Psoas muscle (tissue), 8 donors: ENCODE measurements around the gene DBH. TPM values are rescaled to one million over a fixed set of nuclear protein-coding genes. Genes with fewer than 3 reads are reported as not detected.

Experiments
- ATAC-seq, 4 donors: fragments of 200-7000 bp; cut with Tn5 transposase; one replicate each; pipeline ENCODE4 v1.9.1; 2020; ENCODE audit warnings: moderate library complexity in 3 of 4, mild to moderate bottlenecking in 2 of 4
- DNase-seq, 2 donors: peaks; one replicate each; pipeline ENCODE4 v3.0.0-alpha.2; 2020
- H3K27ac ChIP-seq: fragments of 200-600 bp; one replicate; pipeline ENCODE4 v1.8.0; 2022
- H3K27me3 ChIP-seq, 3 donors: fragments of 200-600 bp in 1 of 3; one replicate each; pipeline versions ENCODE4 v1.6.1 to v1.8.0; 2013 to 2022; ENCODE audit warnings: low read length in 2 of 3, mild to moderate bottlenecking in 2 of 3, moderate library complexity in 1 of 3; ENCODE audit not compliant: insufficient read depth in 3 of 3
- H3K36me3 ChIP-seq, 2 donors: fragments of 200-600 bp in 1 of 2; one replicate each; pipeline versions ENCODE4 v1.6.1 to v1.8.0; 2013 to 2022; ENCODE audit warnings: low read depth in 1 of 2, mild to moderate bottlenecking in 1 of 2, moderate library complexity in 1 of 2; ENCODE audit not compliant: insufficient read depth in 1 of 2
- H3K4me1 ChIP-seq: fragments of 200-600 bp; one replicate; pipeline ENCODE4 v1.8.0; 2022
- H3K4me3 ChIP-seq: fragments of 200-600 bp; one replicate; pipeline ENCODE4 v1.8.0; 2022; ENCODE audit warnings: mild to moderate bottlenecking
- H3K9me3 ChIP-seq: fragments of 200-600 bp; one replicate; pipeline ENCODE4 v1.8.0; 2022
- WGBS, 3 donors: extraction: QIAGEN DNeasy Blood & Tissue Kit; methylation state at CpG; one replicate each; pipeline versions ENCODE4 v1.1.6 to v1.1.7; 2013; 5-methylcytosine and 5-hydroxymethylcytosine counted together
- intact Hi-C, 2 donors: fragments of 100-400 bp; cut with DNase I; formaldehyde crosslinking; loops; one replicate each; pipeline versions ENCODE4 v1.11.0 to v1.14.2; 2022
- polyA plus RNA-seq, 3 donors: library from polyadenylated mRNA; stranded (reverse); fragments of 200-250 nt; gene quantifications; one replicate each; pipeline ENCODE4 v1.2.3, GENCODE V29; 2013
- total RNA-seq, 4 donors: library from RNA; stranded (reverse); fragmentation: NEBNext Ultra II Directional in 2 of 4; extraction: Animal tissue kit (Norgen Biotek cat#: 25700) in 2 of 4; gene quantifications; one replicate each; pipeline versions ENCODE4 v1.2.1 to v1.2.4, GENCODE V29; 2021 to 2023
- TF ChIP-seq, protein P1 (sequence below): fragments of 200-600 bp; IDR thresholded peaks from one replicate; pipeline ENCODE4 v1.8.0; 2022; ENCODE audit warnings: antibody characterized with exemption
- donor health status: healthy with polysubstance abuse.
- donor health status: DM: no; HTN: no; CAD: no; lungs with moderate emphysema.
- donor health status: Bipolar disorder and iron deficiency.
- donor health status: healthy.
- donor health status: DM: yes; HTN: yes; CAD: no.
- donor health status: DM: no; HTN: no; CAD: no.
- donor health status: DM: no; HTN: no; CAD: no.
- donor health status: DM: yes; HTN: yes; CAD: no.

The DBH gene
- total and polyA plus RNA-seq, 7 donors, result 0.01 to 0.30 (median 0.05) TPM; not detected in 3

DNA sequence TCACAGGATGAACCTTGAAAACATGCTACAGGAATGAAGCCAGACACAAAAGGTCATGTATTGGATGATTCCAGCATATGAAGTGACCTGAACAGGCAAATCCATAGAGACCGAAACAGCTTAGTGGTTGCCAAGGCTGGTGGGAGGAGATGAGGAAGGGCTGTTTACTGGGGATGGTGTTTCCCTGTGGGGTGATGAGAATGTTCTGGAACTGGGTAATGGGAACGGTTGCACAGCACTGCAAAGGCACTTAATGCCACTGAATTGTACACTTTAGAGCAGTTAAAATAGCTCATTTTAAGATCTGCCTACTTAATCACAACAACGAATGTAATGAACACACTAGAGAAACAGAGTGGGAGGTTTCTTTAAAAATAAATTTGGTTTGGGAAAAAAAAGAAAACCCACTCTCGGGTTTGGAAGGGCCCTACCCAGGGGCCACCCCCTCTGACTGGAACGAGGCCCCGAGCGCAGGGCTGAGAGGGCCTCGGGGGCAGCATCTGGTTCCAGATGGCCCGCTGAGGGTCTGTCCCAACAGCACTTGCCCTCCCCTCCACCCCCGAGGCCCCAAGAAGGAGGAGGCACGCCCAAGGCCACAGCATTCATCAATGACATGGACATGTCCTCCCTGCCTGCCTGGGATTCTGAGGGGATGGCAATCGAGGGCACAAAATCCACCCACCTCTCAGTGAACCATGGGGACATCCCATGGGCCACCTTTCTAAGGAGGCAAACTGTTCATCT lies 70.3 kb downstream of the DBH start:
- DNase-seq, result peak in 1 of 2 donors; percentile 57

DNA sequence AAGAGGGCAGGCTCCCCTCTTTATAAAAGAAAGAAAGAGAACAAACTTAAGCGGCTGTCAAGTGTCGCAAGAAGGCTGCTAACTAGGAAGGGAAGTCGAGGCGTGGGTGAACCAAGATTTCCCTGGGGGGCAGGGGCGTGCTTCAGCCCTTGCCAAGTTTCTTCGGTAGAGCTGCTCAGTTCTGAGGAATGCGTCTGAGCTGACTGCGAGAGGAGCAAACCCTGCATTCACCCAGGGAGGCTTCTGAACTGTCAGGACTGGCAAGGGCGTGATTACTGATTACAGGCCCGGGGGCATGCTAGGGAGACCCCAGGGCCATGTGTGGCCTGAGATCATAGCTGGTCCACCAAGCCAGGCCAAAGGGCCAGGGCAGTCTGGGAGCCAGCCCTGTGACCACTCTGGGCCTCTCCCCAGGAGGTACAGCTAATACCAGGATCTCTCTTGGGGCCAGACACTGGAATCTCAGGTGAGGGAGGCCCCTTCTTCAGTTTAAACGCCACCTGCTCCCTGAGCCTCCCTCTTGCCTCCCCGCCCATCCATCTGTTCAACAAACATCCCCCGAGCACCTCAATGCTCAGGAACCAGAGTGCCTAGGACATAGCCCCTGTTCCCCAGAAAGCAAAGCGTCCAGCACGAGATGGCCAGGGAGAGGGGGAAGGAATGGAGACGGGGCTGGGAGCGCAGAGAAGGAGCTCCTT lies 71.1 kb downstream of the DBH start:
- Histone ChIP-seq H3K9me3 (no peaks in the 10 kb centered on the region), H3K4me1 (no peaks in the 10 kb centered on the region), H3K4me3 (no peak overlapping the region), H3K27me3 (peaks cover 0 to 28% (median 7%) of the 10 kb centered on the region in 3 donors), H3K36me3 (no peaks in the 10 kb centered on the region), H3K27ac (peak overlapping the region; percentile 30)
- 78 to 82% (median 80%) methylated on average over 17 of the region's 17 CpGs for WGBS, 3 donors
- ATAC-seq, result peak in 3 of 4 donors; percentile 28 to 66 (median 50)
- TF ChIP-seq, protein P1, sequence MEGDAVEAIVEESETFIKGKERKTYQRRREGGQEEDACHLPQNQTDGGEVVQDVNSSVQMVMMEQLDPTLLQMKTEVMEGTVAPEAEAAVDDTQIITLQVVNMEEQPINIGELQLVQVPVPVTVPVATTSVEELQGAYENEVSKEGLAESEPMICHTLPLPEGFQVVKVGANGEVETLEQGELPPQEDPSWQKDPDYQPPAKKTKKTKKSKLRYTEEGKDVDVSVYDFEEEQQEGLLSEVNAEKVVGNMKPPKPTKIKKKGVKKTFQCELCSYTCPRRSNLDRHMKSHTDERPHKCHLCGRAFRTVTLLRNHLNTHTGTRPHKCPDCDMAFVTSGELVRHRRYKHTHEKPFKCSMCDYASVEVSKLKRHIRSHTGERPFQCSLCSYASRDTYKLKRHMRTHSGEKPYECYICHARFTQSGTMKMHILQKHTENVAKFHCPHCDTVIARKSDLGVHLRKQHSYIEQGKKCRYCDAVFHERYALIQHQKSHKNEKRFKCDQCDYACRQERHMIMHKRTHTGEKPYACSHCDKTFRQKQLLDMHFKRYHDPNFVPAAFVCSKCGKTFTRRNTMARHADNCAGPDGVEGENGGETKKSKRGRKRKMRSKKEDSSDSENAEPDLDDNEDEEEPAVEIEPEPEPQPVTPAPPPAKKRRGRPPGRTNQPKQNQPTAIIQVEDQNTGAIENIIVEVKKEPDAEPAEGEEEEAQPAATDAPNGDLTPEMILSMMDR, result no peak
- intact Hi-C loops, result no loop called here
- peak; percentile 51 to 80 for DNase-seq

More for the DNA sequence above, 70.3 kb downstream of the DBH start:
- H3K27ac ChIP-seq, result peak overlapping the region; percentile 23
- no peaks in the 10 kb centered on the region for H3K36me3 ChIP-seq
- no peaks in the 10 kb centered on the region for H3K9me3 ChIP-seq
- intact Hi-C loops, result no loop called here
- WGBS, 3 donors, result 75 to 77% (median 75%) methylated on average over 12 of the region's 12 CpGs
- TF ChIP-seq, protein P1, result no peak
- no peaks in the 10 kb centered on the region for H3K4me1 ChIP-seq
- H3K4me3 ChIP-seq, result no peak overlapping the region
- ATAC-seq, result peak in 1 of 4 donors; percentile 37
- H3K27me3 ChIP-seq, result peaks cover 0 to 32% (median 9%) of the 10 kb centered on the region in 3 donors

DNA sequence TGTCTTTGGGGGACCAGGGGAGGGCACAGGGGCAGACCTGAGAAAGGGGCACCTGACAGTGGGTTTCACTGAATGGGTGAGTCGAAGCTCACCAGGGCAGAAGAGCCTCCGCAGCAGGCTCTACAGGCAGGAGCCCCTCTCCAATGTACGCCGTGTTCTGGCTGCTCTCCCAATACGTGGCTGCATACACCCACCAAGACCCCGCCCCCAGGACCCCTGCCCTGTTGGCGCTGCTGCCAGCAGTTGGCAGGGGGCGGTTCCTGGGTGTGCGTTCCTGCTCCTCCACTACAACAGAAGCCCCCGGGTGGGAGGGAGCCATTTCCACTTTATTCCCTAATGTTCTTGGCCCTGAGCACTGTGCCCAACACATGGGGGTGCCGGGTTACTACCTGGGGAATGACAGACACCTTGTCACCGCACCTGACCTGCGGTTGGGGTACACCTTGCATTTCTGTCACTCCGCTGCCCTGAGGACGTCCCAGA lies 71.6 kb downstream of the DBH start:
- Histone ChIP-seq H3K4me1 (no peaks in the 10 kb centered on the region), H3K36me3 (no peaks in the 10 kb centered on the region), H3K27ac (no peak overlapping the region), H3K27me3 (peaks cover 0 to 27% (median 3%) of the 10 kb centered on the region in 3 donors), H3K4me3 (no peak overlapping the region), H3K9me3 (no peaks in the 10 kb centered on the region)
- no peak for ATAC-seq
- 86 to 95% (median 89%) methylated on average over 13 to 15 of the region's 15 CpGs for WGBS, 3 donors
- DNase-seq, result peak in 1 of 2 donors; percentile 38
- intact Hi-C loops, result no loop called here
- TF ChIP-seq, protein P1, result no peak

DNA sequence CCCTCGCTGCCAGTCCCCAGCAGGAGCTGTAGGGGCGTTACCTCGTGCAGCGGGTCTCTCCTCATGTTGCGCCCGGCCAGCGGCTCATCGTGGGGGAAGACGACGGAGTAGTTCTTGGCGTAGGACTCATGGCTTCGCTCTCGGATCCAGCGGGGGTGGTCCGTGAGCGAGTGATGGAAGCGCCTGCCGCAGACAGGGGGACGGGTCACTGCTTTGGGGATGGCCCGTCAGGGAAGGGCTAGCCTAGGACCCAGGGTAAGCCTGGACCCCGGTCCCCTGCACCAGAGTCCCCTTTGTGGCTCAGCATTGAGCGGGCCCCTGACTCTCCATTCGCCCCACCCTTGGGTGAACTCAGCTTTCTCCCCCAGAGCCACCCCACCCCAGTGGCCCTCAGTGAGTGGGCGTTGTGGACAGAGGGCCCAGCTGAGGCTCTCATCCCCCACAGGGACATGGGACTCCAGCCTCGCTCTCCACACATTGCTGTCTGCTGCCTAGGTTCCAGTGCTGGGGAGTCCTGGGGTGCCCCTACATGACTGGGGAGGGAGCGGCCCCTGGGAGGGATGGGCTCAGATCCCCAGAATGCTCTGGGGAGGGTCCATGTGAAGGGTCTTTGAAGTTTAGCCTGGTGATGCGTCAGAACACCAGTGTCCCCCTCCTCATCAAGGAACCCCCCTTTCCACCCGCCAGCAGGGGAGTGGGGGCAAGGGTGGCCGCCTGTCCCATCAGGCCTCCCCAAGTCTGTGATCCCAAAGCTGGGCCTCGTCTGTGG lies 72.3 kb downstream of the DBH start:
- H3K4me1 ChIP-seq, result no peaks in the 10 kb centered on the region
- peaks cover 0 to 26% (median 2%) of the 10 kb centered on the region in 3 donors for H3K27me3 ChIP-seq
- intact Hi-C loops, result no loop called here
- TF ChIP-seq, protein P1, result no peak
- DNase-seq (peak in 1 of 2 donors; percentile 48), ATAC-seq (no peak)
- H3K36me3 ChIP-seq, result no peaks in the 10 kb centered on the region
- H3K9me3 ChIP-seq, result no peaks in the 10 kb centered on the region
- 92 to 95% (median 93%) methylated on average over 30 of the region's 30 CpGs for WGBS, 3 donors
- H3K4me3 ChIP-seq, result no peak overlapping the region
- no peak overlapping the region for H3K27ac ChIP-seq

Other genes with a start within 250 kb of the DBH start
- gene REXO4, start 218.4 kb upstream of the DBH start, total RNA-seq, result 10 to 100 TPM; 23.8 to 31.2 (median 28.6) TPM
- 10 to 100 TPM; 31.7 to 75.2 (median 54.9) TPM for gene REXO4, start 218.4 kb upstream of the DBH start, polyA plus RNA-seq
- 1 to 10 TPM; 2.0 to 6.7 (median 2.5) TPM for gene ADAMTS13, start 214.0 kb upstream of the DBH start, total RNA-seq
- 1 to 10 TPM in 2 of 3 donors, under 1 TPM in 1; 0.73 to 2.6 (median 1.8) TPM for gene ADAMTS13, start 214.0 kb upstream of the DBH start, polyA plus RNA-seq
- gene CACFD1, start 176.4 kb upstream of the DBH start, total RNA-seq, result 1 to 10 TPM; 2.8 to 9.4 (median 7.2) TPM
- 1 to 10 TPM; 4.4 to 7.4 (median 5.6) TPM for gene CACFD1, start 176.4 kb upstream of the DBH start, polyA plus RNA-seq
- gene SLC2A6, start 157.3 kb upstream of the DBH start, total RNA-seq, result 1 to 10 TPM; 1.2 to 2.7 (median 1.7) TPM
- 1 to 10 TPM; 1.3 to 2.2 (median 1.8) TPM for gene SLC2A6, start 157.3 kb upstream of the DBH start, polyA plus RNA-seq
- gene MYMK, start 111.4 kb upstream of the DBH start, total RNA-seq, result 1 to 10 TPM in 1 of 4 donors, under 1 TPM in 1, not detected in 2; 0.44 to 4.5 TPM
- gene MYMK, start 111.4 kb upstream of the DBH start, polyA plus RNA-seq, result under 1 TPM in 2 of 3 donors, not detected in 1; 0.05 to 0.60 TPM
- gene ADAMTSL2, start 101.7 kb upstream of the DBH start, total RNA-seq, result 1 to 10 TPM in 2 of 4 donors, under 1 TPM in 2; 0.34 to 5.4 (median 2.4) TPM
- under 1 TPM; 0.21 to 0.75 (median 0.29) TPM for gene ADAMTSL2, start 101.7 kb upstream of the DBH start, polyA plus RNA-seq
- not detected for gene FAM163B, start 27.0 kb upstream of the DBH start, total RNA-seq
- not detected for gene FAM163B, start 27.0 kb upstream of the DBH start, polyA plus RNA-seq
- gene SARDH, start 102.0 kb downstream of the DBH start, total RNA-seq, result 1 to 10 TPM in 3 of 4 donors, under 1 TPM in 1; 0.59 to 2.5 (median 1.5) TPM
- under 1 TPM; 0.16 to 0.62 (median 0.26) TPM for gene SARDH, start 102.0 kb downstream of the DBH start, polyA plus RNA-seq